ENCODE measurements around the gene ST8SIA6.

The ST8SIA6 gene

DNA sequence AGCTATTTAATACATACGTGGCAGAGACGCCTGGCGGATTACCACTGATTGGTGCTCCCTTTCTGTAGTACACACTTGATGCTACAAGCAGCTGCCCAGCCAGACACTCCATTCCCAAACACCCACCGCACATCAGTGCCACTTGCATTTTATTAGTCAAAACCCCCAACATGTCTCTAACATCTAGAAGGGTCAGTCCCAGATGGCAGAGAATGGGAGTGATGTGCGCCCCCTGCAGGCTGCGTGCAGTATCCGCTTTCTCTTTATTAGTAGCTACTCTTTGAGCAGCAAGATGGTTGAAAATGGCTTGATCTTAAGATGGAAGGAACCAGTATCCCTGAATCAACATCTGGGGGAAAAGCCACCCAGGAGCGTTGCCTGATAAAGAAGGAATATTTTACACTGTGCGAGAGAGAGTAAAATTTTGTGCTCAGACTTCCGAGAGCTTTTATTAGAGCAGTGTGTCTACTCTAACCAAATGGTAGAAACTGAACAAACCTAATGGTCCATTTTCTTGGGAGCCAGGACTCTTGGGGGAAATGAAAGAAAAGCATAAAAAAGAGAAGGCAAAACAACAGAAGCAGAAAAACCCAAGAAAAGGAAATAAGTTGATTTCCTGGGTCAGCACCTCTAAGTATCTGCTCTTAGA lies 78.3 kb downstream of the ST8SIA6 start:
- Histone ChIP-seq H3K9me3 (ENCODE audit: insufficient read depth, low read length) (no peaks in the 10 kb centered on the region), H3K79me2 (ENCODE audit: insufficient read depth, low read length) (no peaks in the 10 kb centered on the region), H2AFZ (ENCODE audit: low read depth, low read length, severe bottlenecking) (no peak overlapping the region), H3K27me3 (ENCODE audit: low read length) (no peaks in the 10 kb centered on the region), H3F3A (ENCODE audit: insufficient read depth) (no peaks in the 10 kb centered on the region), H3K4me2 (ENCODE audit: low read depth, low read length, poor library complexity, severe bottlenecking) (no peak overlapping the region), H3K36me3 (ENCODE audit: low read length) (no peaks in the 10 kb centered on the region), H3K4me3 (ENCODE audit: insufficient read depth, low read length, poor library complexity, severe bottlenecking) (no peak overlapping the region), H3K27ac (ENCODE audit: low read depth, low read length) (no peak overlapping the region), H4K20me1 (ENCODE audit: low read depth, low read length) (no peaks in the 10 kb centered on the region), H3K9ac (ENCODE audit: low read length) (no peak overlapping the region), H3K9me2 (replicated peaks; ENCODE audit: insufficient read depth, low read length) (no peaks in the 10 kb centered on the region)
- TF ChIP-seq CTCF (IDR thresholded peaks at IDR 0.05; ENCODE audit: insufficient read depth, low read length, poor library complexity, severe bottlenecking) (peak; percentile 86), EZH2phosphoT487 (conservative IDR thresholded peaks at IDR 0.05; ENCODE audit: low read length) (no peak)

GRCh38 chr10:17368708-17369272 lies 85.6 kb downstream of the ST8SIA6 start:
- H3K9ac ChIP-seq (ENCODE audit: low read length), result no peak overlapping the region

GRCh38 chr10:17366705-17367104 lies 87.7 kb downstream of the ST8SIA6 start:
- Histone ChIP-seq H3K27me3 (ENCODE audit: low read length) (no peaks in the 10 kb centered on the region), H2AFZ (ENCODE audit: low read depth, low read length, severe bottlenecking) (no peak overlapping the region), H3F3A (ENCODE audit: insufficient read depth) (no peaks in the 10 kb centered on the region), H4K20me1 (ENCODE audit: low read depth, low read length) (no peaks in the 10 kb centered on the region), H3K4me3 (ENCODE audit: insufficient read depth, low read length, poor library complexity, severe bottlenecking) (no peak overlapping the region), H3K9me3 (ENCODE audit: insufficient read depth, low read length) (no peaks in the 10 kb centered on the region), H3K36me3 (ENCODE audit: low read length) (no peaks in the 10 kb centered on the region), H3K79me2 (ENCODE audit: insufficient read depth, low read length) (no peaks in the 10 kb centered on the region), H3K4me2 (ENCODE audit: low read depth, low read length, poor library complexity, severe bottlenecking) (no peak overlapping the region), H3K27ac (ENCODE audit: low read depth, low read length) (no peak overlapping the region), H3K9ac (ENCODE audit: low read length) (no peak overlapping the region), H3K9me2 (replicated peaks; ENCODE audit: insufficient read depth, low read length) (no peaks in the 10 kb centered on the region)
- TF ChIP-seq CTCF (IDR thresholded peaks at IDR 0.05; ENCODE audit: insufficient read depth, low read length, poor library complexity, severe bottlenecking) (no peak), EZH2phosphoT487 (conservative IDR thresholded peaks at IDR 0.05; ENCODE audit: low read length) (no peak)

More at GRCh38 chr10:17368708-17369272, 85.6 kb downstream of the ST8SIA6 start:
- no peak overlapping the region for H3K27ac ChIP-seq (ENCODE audit: low read depth, low read length)
- no peaks in the 10 kb centered on the region for H3K79me2 ChIP-seq (ENCODE audit: insufficient read depth, low read length)
- H4K20me1 ChIP-seq (ENCODE audit: low read depth, low read length), result no peaks in the 10 kb centered on the region
- H3K36me3 ChIP-seq (ENCODE audit: low read length), result no peaks in the 10 kb centered on the region
- no peak overlapping the region for H3K4me2 ChIP-seq (ENCODE audit: low read depth, low read length, poor library complexity, severe bottlenecking)
- no peaks in the 10 kb centered on the region for H3F3A ChIP-seq (ENCODE audit: insufficient read depth)
- no peaks in the 10 kb centered on the region for H3K9me3 ChIP-seq (ENCODE audit: insufficient read depth, low read length)
- no peaks in the 10 kb centered on the region for H3K9me2 ChIP-seq (replicated peaks; ENCODE audit: insufficient read depth, low read length)
- H2AFZ ChIP-seq (ENCODE audit: low read depth, low read length, severe bottlenecking), result no peak overlapping the region
- no peak overlapping the region for H3K4me3 ChIP-seq (ENCODE audit: insufficient read depth, low read length, poor library complexity, severe bottlenecking)
- H3K27me3 ChIP-seq (ENCODE audit: low read length), result no peaks in the 10 kb centered on the region
- TF ChIP-seq CTCF (IDR thresholded peaks at IDR 0.05; ENCODE audit: insufficient read depth, low read length, poor library complexity, severe bottlenecking) (no peak), EZH2phosphoT487 (conservative IDR thresholded peaks at IDR 0.05; ENCODE audit: low read length) (no peak)

Measured in SU-DHL-6 (cell line).